ENCODE measurements around the gene MFN1.

- TF ChIP-seq ZNF514 (tag by site-specific recombination; IDR thresholded peaks at IDR 0.05) (no peak), ZNF112 (tag by site-specific recombination; IDR thresholded peaks at IDR 0.05) (no peak), CTCF (tag by site-specific recombination; IDR thresholded peaks at IDR 0.05) (no peak), ZNF530 (tag by site-specific recombination; IDR thresholded peaks at IDR 0.05; ENCODE audit: low read depth) (no peak), ZNF660 (tag by site-specific recombination; IDR thresholded peaks at IDR 0.05) (no peak), ZBTB7A (tag by site-specific recombination; IDR thresholded peaks at IDR 0.05; ENCODE audit: low read depth) (no peak), TRIM28 (IDR thresholded peaks at IDR 0.05; ENCODE audit: borderline replicate concordance, low read length) (no peak), KLF17 (tag by site-specific recombination; IDR thresholded peaks at IDR 0.05) (no peak), ZNF837 (tag by site-specific recombination; IDR thresholded peaks at IDR 0.05) (no peak), ZNF830 (tag by site-specific recombination; IDR thresholded peaks at IDR 0.05; ENCODE audit: low read depth) (no peak), ZNF292 (tag by site-specific recombination; IDR thresholded peaks at IDR 0.05; ENCODE audit: borderline replicate concordance, low read depth) (no peak), ZNF174 (tag by site-specific recombination; IDR thresholded peaks at IDR 0.05) (no peak), ZBTB11 (tag by site-specific recombination; conservative IDR thresholded peaks at IDR 0.05; ENCODE audit: low read depth) (no peak)
Measured at GRCh38 chr3:179436517-179436916, 89.0 kb downstream of the MFN1 start.
